OCI-LY1 (cell line): ENCODE measurements around the gene C10orf95.

Experiments used
- H2AFZ ChIP-seq: fragments of 200-600 bp; sonication (generic), shearing (Covaris generic); 2 replicates; pipeline ENCODE4 v1.6.0; 2014; ENCODE audit warnings: antibody characterized with exemption, mild to moderate bottlenecking, low read length
- H3F3A ChIP-seq: fragments of 200-600 bp; sonication (generic), shearing (Covaris generic); 2 replicates; pipeline ENCODE4 v1.6.0; 2014; ENCODE audit warnings: mild to moderate bottlenecking, antibody characterized with exemption, low read length, moderate library complexity; ENCODE audit not compliant: insufficient read depth
- H3K27ac ChIP-seq: fragments of 200-600 bp; sonication (generic); 2 replicates; pipeline ENCODE4 v1.5.1; 2014; ENCODE audit warnings: low read length, mixed run types, mild to moderate bottlenecking, low read depth; ENCODE audit not compliant: poor library complexity, severe bottlenecking
- H3K27me3 ChIP-seq: fragments of 200-600 bp; sonication (generic); 2 replicates; pipeline ENCODE4 v1.6.0; 2014; ENCODE audit warnings: antibody characterized with exemption, mild to moderate bottlenecking, low read length, moderate library complexity; ENCODE audit not compliant: insufficient read depth
- H3K36me3 ChIP-seq: fragments of 200-600 bp; sonication (generic); 2 replicates; pipeline ENCODE4 v1.6.1; 2014; ENCODE audit warnings: mild to moderate bottlenecking, antibody characterized with exemption, low read length, moderate library complexity, mixed read lengths; ENCODE audit not compliant: insufficient read depth
- H3K4me1 ChIP-seq: fragments of 200-600 bp; sonication (generic); 2 replicates; pipeline ENCODE4 v1.5.1; 2014; ENCODE audit warnings: mild to moderate bottlenecking, low read length, moderate library complexity; ENCODE audit not compliant: insufficient read depth, severe bottlenecking
- H3K4me2 ChIP-seq: fragments of 200-600 bp; sonication (generic), shearing (Covaris generic); 2 replicates; pipeline ENCODE4 v1.6.1; 2014; ENCODE audit warnings: low read length
- H3K4me3 ChIP-seq: fragments of 200-600 bp; sonication (generic); 2 replicates; pipeline ENCODE4 v1.5.1; 2014; ENCODE audit warnings: low read length, low read depth, mild to moderate bottlenecking, mixed read lengths; ENCODE audit not compliant: poor library complexity, severe bottlenecking
- H3K79me2 ChIP-seq: fragments of 200-600 bp; shearing (Covaris generic); 2 replicates; pipeline ENCODE4 v1.6.1; 2016; ENCODE audit warnings: mixed run types, low read length, mixed read lengths; ENCODE audit not compliant: insufficient read depth
- H3K9ac ChIP-seq: fragments of 200-600 bp; sonication (generic), shearing (Covaris generic); 2 replicates; pipeline ENCODE4 v1.6.1; 2014; ENCODE audit warnings: mild to moderate bottlenecking, low read length, mixed read lengths
- H3K9me2 ChIP-seq: fragments of 200-600 bp; sonication (generic), shearing (Covaris generic); 2 replicates; pipeline ENCODE4 v1.6.1; 2014; ENCODE audit warnings: low read depth, mild to moderate bottlenecking, low read length, mixed read lengths
- H3K9me3 ChIP-seq: fragments of 200-600 bp; shearing (Covaris generic); 2 replicates; pipeline ENCODE4 v1.6.1; 2014; ENCODE audit warnings: low read length, mixed read lengths
- H4K20me1 ChIP-seq: fragments of 200-600 bp; sonication (generic), shearing (Covaris generic); 2 replicates; pipeline ENCODE4 v1.6.0; 2016; ENCODE audit warnings: mild to moderate bottlenecking, low read length; ENCODE audit not compliant: insufficient read depth
- EZH2 ChIP-seq: fragments of 200-600 bp; sonication (generic), shearing (Covaris generic); IDR thresholded peaks from 2 replicates; pipeline ENCODE4 v1.8.0; 2017; ENCODE audit warnings: borderline replicate concordance, mixed run types, mild to moderate bottlenecking, antibody characterized with exemption, low read length, moderate library complexity, mixed read lengths
- TF ChIP-seq, protein P1 (sequence below): fragments of 200-600 bp; sonication (generic), shearing (Covaris generic); IDR thresholded peaks from 2 replicates; pipeline ENCODE4 v1.5.1; 2017; ENCODE audit warnings: mild to moderate bottlenecking, antibody characterized with exemption, low read length, moderate library complexity, mixed read lengths

The C10orf95 gene

DNA sequence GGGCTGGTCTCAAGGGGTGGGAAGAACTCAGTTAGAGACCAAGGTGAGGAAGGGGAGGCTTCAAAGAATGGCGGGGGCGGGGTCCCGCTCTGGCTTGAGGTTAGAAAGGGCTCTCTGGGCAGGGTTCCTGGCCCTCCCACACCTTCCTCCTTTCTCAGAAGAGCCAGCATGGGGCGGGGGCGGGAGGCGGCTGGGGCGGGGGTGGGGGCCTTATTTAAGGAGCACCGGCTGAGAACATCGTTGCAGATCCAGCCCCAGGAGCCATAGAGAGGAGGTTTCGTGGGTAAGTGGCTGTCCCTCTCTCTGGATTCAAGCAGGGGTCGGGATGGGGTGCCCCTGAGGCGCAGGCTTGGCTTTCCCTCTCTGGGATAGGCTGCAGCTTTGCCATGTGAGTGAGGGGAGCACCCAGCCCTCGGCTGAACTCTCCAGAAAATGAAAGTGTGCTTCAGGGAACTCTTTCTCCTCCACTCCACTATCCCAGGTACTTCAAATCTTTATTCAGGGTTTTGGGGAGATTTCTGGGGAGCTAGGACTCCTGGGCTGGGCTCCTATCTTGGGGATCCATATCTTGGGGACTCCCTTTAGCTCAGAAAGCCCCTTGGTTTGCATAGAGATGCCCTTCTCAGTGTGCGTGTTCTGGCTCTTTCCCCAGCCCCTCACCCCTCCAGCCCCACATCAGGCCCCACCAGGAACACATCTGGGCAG, 15.7 kb downstream of the C10orf95 start:
- no peaks in the 10 kb centered on the region for H3K79me2 ChIP-seq
- H2AFZ ChIP-seq: no peak overlapping the region
- no peak overlapping the region for H3K9ac ChIP-seq

DNA sequence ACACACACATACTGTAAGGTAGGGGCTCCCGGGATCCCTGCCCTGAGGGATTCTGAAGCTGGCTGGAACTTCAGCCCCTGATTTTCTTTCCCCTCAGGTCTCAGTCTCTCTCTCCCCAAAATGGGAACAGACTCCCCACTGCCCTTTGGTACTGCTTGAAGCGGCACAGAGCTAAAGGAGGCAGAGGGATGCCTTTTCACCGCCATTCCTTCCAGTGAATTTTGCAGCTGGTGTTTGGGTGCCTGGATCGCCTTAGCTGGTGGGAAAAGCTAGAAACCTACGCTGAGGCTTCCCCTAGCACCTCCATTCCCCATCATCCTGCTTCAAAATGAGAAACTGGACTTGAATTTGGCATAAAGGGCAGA, 16.2 kb downstream of the C10orf95 start:
- no peaks in the 10 kb centered on the region for H4K20me1 ChIP-seq
- H3K9ac ChIP-seq: no peak overlapping the region
- no peaks in the 10 kb centered on the region for H3K9me3 ChIP-seq
- H3K4me3 ChIP-seq: no peak overlapping the region
- H2AFZ ChIP-seq: no peak overlapping the region
- no peaks in the 10 kb centered on the region for H3K27me3 ChIP-seq
- H3K79me2 ChIP-seq: no peaks in the 10 kb centered on the region
- no peaks in the 10 kb centered on the region for H3K36me3 ChIP-seq
- H3K27ac ChIP-seq: no peak overlapping the region
- H3K4me2 ChIP-seq: no peak overlapping the region
- TF ChIP-seq, protein P1, sequence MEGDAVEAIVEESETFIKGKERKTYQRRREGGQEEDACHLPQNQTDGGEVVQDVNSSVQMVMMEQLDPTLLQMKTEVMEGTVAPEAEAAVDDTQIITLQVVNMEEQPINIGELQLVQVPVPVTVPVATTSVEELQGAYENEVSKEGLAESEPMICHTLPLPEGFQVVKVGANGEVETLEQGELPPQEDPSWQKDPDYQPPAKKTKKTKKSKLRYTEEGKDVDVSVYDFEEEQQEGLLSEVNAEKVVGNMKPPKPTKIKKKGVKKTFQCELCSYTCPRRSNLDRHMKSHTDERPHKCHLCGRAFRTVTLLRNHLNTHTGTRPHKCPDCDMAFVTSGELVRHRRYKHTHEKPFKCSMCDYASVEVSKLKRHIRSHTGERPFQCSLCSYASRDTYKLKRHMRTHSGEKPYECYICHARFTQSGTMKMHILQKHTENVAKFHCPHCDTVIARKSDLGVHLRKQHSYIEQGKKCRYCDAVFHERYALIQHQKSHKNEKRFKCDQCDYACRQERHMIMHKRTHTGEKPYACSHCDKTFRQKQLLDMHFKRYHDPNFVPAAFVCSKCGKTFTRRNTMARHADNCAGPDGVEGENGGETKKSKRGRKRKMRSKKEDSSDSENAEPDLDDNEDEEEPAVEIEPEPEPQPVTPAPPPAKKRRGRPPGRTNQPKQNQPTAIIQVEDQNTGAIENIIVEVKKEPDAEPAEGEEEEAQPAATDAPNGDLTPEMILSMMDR: no peak
- no peak for TF ChIP-seq EZH2
- H3F3A ChIP-seq: no peaks in the 10 kb centered on the region
- peaks cover 21% of the 10 kb centered on the region for H3K4me1 ChIP-seq
- H3K9me2 ChIP-seq: no peaks in the 10 kb centered on the region

More for the DNA sequence above, 15.7 kb downstream of the C10orf95 start:
- no peaks in the 10 kb centered on the region for H4K20me1 ChIP-seq
- TF ChIP-seq, protein P1: no peak
- no peak for TF ChIP-seq EZH2
- no peaks in the 10 kb centered on the region for H3F3A ChIP-seq
- H3K27ac ChIP-seq: no peak overlapping the region
- peaks cover 27% of the 10 kb centered on the region for H3K4me1 ChIP-seq
- H3K4me2 ChIP-seq: no peak overlapping the region
- H3K9me3 ChIP-seq: no peaks in the 10 kb centered on the region
- no peaks in the 10 kb centered on the region for H3K27me3 ChIP-seq
- no peaks in the 10 kb centered on the region for H3K9me2 ChIP-seq
- no peak overlapping the region for H3K4me3 ChIP-seq
- no peaks in the 10 kb centered on the region for H3K36me3 ChIP-seq

DNA sequence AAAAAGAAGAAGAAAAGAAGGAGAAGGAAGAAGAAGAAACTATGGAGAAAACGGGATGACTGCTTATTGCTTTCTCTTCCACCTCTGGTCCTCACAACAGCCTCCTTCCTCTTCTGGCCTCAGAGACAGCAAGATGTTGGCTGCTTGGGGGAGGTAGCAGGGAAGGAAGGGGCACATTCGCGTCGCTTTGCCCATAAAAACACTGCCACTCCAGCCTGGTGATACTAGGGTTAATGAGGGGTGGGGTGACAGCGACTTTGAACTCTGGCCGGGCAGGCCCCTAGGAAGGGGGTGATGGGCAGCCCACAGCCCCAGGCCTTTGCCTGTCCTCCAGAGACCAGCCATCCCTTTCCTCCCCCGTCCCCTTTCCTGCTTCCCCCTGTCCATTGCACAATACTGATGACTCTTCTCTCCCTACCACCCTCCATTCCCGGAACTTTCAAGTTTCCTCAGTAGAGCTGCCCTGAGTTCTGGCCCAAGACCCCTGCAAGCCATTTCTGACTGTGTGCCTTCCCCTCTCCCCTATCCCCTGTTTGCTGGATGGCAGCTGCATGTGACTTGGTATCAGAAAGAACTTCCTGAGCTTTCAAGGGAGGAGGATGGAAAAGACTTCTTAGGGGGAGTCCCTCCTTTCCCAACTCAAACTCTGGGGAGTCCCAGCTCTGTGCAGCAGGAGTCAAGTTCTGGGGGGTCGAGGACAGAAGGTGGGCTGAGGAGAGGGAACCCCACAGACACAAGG, 16.8 kb downstream of the C10orf95 start:
- H3K9ac ChIP-seq: no peak overlapping the region
- H3K27ac ChIP-seq: no peak overlapping the region
- H3F3A ChIP-seq: no peaks in the 10 kb centered on the region
- TF ChIP-seq, protein P1: no peak
- no peak for TF ChIP-seq EZH2
- no peaks in the 10 kb centered on the region for H3K27me3 ChIP-seq
- no peaks in the 10 kb centered on the region for H3K9me3 ChIP-seq
- H4K20me1 ChIP-seq: no peaks in the 10 kb centered on the region
- no peak overlapping the region for H3K4me2 ChIP-seq
- no peaks in the 10 kb centered on the region for H3K9me2 ChIP-seq
- H3K36me3 ChIP-seq: no peaks in the 10 kb centered on the region
- H3K79me2 ChIP-seq: no peaks in the 10 kb centered on the region
- H3K4me1 ChIP-seq: peaks cover 18% of the 10 kb centered on the region
- H3K4me3 ChIP-seq: no peak overlapping the region
- no peak overlapping the region for H2AFZ ChIP-seq
